ENCODE data around the gene CEP164.

Gene CEP164

GRCh38 chr11:117459123-117459978 lies 131.7 kb downstream of the CEP164 start:
- Histone ChIP-seq H3K9ac (ENCODE audit: low read length) (peak overlapping the region; percentile 91), H3K27me3 (ENCODE audit: low read depth, low read length) (no peaks in the 10 kb centered on the region), H4K20me1 (ENCODE audit: insufficient read depth, low read length) (no peaks in the 10 kb centered on the region), H3K79me2 (ENCODE audit: low read length) (no peaks in the 10 kb centered on the region), H3K4me1 (ENCODE audit: low read length) (peaks cover 95% of the 10 kb centered on the region), H3K36me3 (replicated peaks; ENCODE audit: low read depth, low read length) (peaks cover 15% of the 10 kb centered on the region), H3K9me3 (ENCODE audit: insufficient read depth, low read length) (peaks cover 9% of the 10 kb centered on the region), H3K4me2 (ENCODE audit: low read length) (peak overlapping the region; percentile 90), H3K27ac (ENCODE audit: low read length) (peak overlapping the region; percentile 94), H3K4me3 (ENCODE audit: low read length) (no peak overlapping the region; the same call in 1 of the 2 replicates), H2AFZ (ENCODE audit: low read depth, low read length) (no peak overlapping the region)
- no peak for TF ChIP-seq CTCF (IDR thresholded peaks at IDR 0.05; ENCODE audit: low read depth, low read length)
- TF ChIP-seq EZH2phosphoT487 (IDR thresholded peaks at IDR 0.05; ENCODE audit: low read depth), result no peak

DNA sequence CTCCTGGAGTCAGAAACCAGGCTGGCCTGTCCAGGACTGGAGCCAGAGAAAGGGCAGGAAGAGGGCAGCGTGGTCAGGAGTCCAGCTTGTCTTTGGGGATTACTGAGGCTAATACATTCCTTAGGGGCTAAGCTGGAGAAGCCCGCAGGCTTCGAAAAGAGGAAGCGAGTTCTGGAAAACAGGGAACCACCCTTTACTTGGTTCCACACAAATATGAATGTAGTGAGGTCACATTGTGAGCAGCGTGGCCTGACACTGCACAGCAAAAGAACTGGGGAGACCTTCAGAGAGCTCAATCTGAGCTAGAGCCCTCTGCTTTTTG lies 132.3 kb downstream of the CEP164 start:
- H4K20me1 ChIP-seq (ENCODE audit: insufficient read depth, low read length), result no peaks in the 10 kb centered on the region
- H3K36me3 ChIP-seq (replicated peaks; ENCODE audit: low read depth, low read length), result peaks cover 9% of the 10 kb centered on the region
- H2AFZ ChIP-seq (ENCODE audit: low read depth, low read length), result no peak overlapping the region
- H3K4me2 ChIP-seq (ENCODE audit: low read length), result peak overlapping the region; percentile 18; the same call in 1 of the 2 replicates
- peaks cover 3% of the 10 kb centered on the region; the same call in 1 of the 2 replicates for H3K9me3 ChIP-seq (ENCODE audit: insufficient read depth, low read length)
- TF ChIP-seq EZH2phosphoT487 (IDR thresholded peaks at IDR 0.05; ENCODE audit: low read depth) (no peak), CTCF (IDR thresholded peaks at IDR 0.05; ENCODE audit: low read depth, low read length) (no peak)
- H3K4me1 ChIP-seq (ENCODE audit: low read length), result peaks cover 91% of the 10 kb centered on the region
- H3K27ac ChIP-seq (ENCODE audit: low read length), result peak overlapping the region; percentile 94
- H3K4me3 ChIP-seq (ENCODE audit: low read length), result no peak overlapping the region
- no peaks in the 10 kb centered on the region for H3K27me3 ChIP-seq (ENCODE audit: low read depth, low read length)
- peak overlapping the region; percentile 91 for H3K9ac ChIP-seq (ENCODE audit: low read length)
- H3K79me2 ChIP-seq (ENCODE audit: low read length), result no peaks in the 10 kb centered on the region

DNA sequence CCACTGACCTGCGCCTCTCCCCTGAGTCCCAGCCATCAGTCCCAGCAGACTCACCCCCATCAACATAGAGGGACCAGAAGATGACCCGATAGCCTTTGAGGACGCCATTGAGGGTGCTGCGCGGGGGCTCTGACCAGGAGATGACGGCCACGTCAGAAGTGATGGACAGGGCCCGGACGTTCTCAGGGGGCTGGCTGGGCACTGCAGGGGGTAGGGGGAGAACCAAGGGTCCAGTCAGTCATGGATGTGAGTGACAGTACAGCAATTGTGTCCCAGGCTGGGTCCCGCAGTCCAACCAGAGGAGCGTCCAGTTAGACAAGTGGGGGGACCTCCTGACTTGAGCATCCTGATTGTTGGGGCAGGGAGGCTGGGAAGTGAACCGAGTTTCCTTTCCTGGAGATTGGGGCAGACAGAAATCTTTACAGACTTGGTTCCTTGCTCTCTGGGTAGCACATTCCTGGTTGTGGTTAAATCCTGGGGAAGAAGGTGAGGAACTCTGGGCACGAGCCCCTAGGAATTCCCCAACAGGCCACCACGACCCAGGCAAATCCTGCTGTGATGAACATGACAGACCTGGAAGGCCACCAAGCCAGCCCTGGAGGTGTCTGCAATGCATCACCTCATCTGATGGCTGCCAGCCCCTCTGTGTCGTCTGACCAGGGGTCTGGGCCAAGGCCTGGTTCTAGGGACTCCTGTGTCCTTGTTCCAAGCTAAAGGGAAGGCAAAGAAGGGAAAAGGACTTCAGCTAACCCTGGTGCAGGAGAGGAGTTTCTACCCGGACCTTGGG lies 133.9 kb downstream of the CEP164 start:
- TF ChIP-seq CTCF (IDR thresholded peaks at IDR 0.05; ENCODE audit: low read depth, low read length) (no peak), EZH2phosphoT487 (IDR thresholded peaks at IDR 0.05; ENCODE audit: low read depth) (no peak)
- H3K4me3 ChIP-seq (ENCODE audit: low read length), result no peak overlapping the region
- peaks cover 74% of the 10 kb centered on the region for H3K4me1 ChIP-seq (ENCODE audit: low read length)
- H3K36me3 ChIP-seq (replicated peaks; ENCODE audit: low read depth, low read length), result no peaks in the 10 kb centered on the region
- no peaks in the 10 kb centered on the region for H3K79me2 ChIP-seq (ENCODE audit: low read length)
- no peaks in the 10 kb centered on the region for H3K27me3 ChIP-seq (ENCODE audit: low read depth, low read length)
- H4K20me1 ChIP-seq (ENCODE audit: insufficient read depth, low read length), result no peaks in the 10 kb centered on the region
- H3K9ac ChIP-seq (ENCODE audit: low read length), result no peak overlapping the region
- H3K27ac ChIP-seq (ENCODE audit: low read length), result no peak overlapping the region
- no peak overlapping the region for H2AFZ ChIP-seq (ENCODE audit: low read depth, low read length)
- no peaks in the 10 kb centered on the region for H3K9me3 ChIP-seq (ENCODE audit: insufficient read depth, low read length)
- H3K4me2 ChIP-seq (ENCODE audit: low read length), result no peak overlapping the region

GRCh38 chr11:117462183-117462863 lies 134.7 kb downstream of the CEP164 start:
- no peak overlapping the region for H3K4me3 ChIP-seq (ENCODE audit: low read length)
- H3K27ac ChIP-seq (ENCODE audit: low read length), result no peak overlapping the region
- H3K36me3 ChIP-seq (replicated peaks; ENCODE audit: low read depth, low read length), result no peaks in the 10 kb centered on the region
- no peaks in the 10 kb centered on the region for H3K9me3 ChIP-seq (ENCODE audit: insufficient read depth, low read length)
- no peaks in the 10 kb centered on the region for H3K27me3 ChIP-seq (ENCODE audit: low read depth, low read length)
- H3K4me1 ChIP-seq (ENCODE audit: low read length), result peaks cover 67% of the 10 kb centered on the region
- H4K20me1 ChIP-seq (ENCODE audit: insufficient read depth, low read length), result no peaks in the 10 kb centered on the region
- H3K4me2 ChIP-seq (ENCODE audit: low read length), result no peak overlapping the region
- no peak overlapping the region for H3K9ac ChIP-seq (ENCODE audit: low read length)
- no peak overlapping the region for H2AFZ ChIP-seq (ENCODE audit: low read depth, low read length)
- TF ChIP-seq CTCF (IDR thresholded peaks at IDR 0.05; ENCODE audit: low read depth, low read length) (no peak), EZH2phosphoT487 (IDR thresholded peaks at IDR 0.05; ENCODE audit: low read depth) (no peak)
- H3K79me2 ChIP-seq (ENCODE audit: low read length), result no peaks in the 10 kb centered on the region

Data from OCI-LY3 (cell line).